HS-27A (cell line): Measurements from ENCODE around the gene NRXN3.

Experiments
- DNase-seq: peaks from one replicate; pipeline ENCODE4 v3.0.0-alpha.2; 2012; ENCODE audit warnings: low read depth, missing footprints

NRXN3 gene

GRCh38 chr14:78710963-78711362 lies 540.8 kb downstream of the NRXN3 start:
- DNase-seq = no peak

GRCh38 chr14:78713716-78714115 lies 543.5 kb downstream of the NRXN3 start:
- no peak for DNase-seq

GRCh38 chr14:78714711-78715110 lies 544.5 kb downstream of the NRXN3 start:
- DNase-seq = no peak

GRCh38 chr14:78721756-78722480 lies 551.7 kb downstream of the NRXN3 start:
- no peak for DNase-seq

GRCh38 chr14:78725086-78725485 lies 554.9 kb downstream of the NRXN3 start:
- DNase-seq = no peak

- DNase-seq = no peak
Observed at GRCh38 chr14:78737116-78737515, 566.9 kb downstream of the NRXN3 start.

- DNase-seq = no peak
Observed at GRCh38 chr14:78737601-78738000, 567.4 kb downstream of the NRXN3 start.

- no peak for DNase-seq
Observed at GRCh38 chr14:78746086-78746595, 576.0 kb downstream of the NRXN3 start.

- no peak for DNase-seq
Observed at GRCh38 chr14:78747813-78748212, 577.6 kb downstream of the NRXN3 start.

- DNase-seq = no peak
Observed at GRCh38 chr14:78752518-78753188, 582.5 kb downstream of the NRXN3 start.

GRCh38 chr14:78754059-78754458 lies 583.9 kb downstream of the NRXN3 start:
- no peak for DNase-seq

- no peak for DNase-seq
Observed at GRCh38 chr14:78758333-78758732, 588.2 kb downstream of the NRXN3 start.

- DNase-seq = no peak
Observed at GRCh38 chr14:78762331-78762730, 592.2 kb downstream of the NRXN3 start.

- DNase-seq = no peak
Observed at GRCh38 chr14:78763746-78764145, 593.6 kb downstream of the NRXN3 start.

- no peak for DNase-seq
Observed at GRCh38 chr14:78764240-78764639, 594.1 kb downstream of the NRXN3 start.

- no peak for DNase-seq
Observed at GRCh38 chr14:78764645-78765044, 594.5 kb downstream of the NRXN3 start.

- no peak for DNase-seq
Observed at GRCh38 chr14:78767436-78767835, 597.3 kb downstream of the NRXN3 start.

GRCh38 chr14:78782551-78782950 lies 612.4 kb downstream of the NRXN3 start:
- no peak for DNase-seq

- no peak for DNase-seq
Observed at GRCh38 chr14:78785265-78785664, 615.1 kb downstream of the NRXN3 start.

GRCh38 chr14:78788467-78789360 lies 618.5 kb downstream of the NRXN3 start:
- no peak for DNase-seq

GRCh38 chr14:78790271-78790670 lies 620.1 kb downstream of the NRXN3 start:
- DNase-seq = no peak

GRCh38 chr14:78798757-78799156 lies 628.6 kb downstream of the NRXN3 start:
- no peak for DNase-seq

GRCh38 chr14:78805570-78805969 lies 635.4 kb downstream of the NRXN3 start:
- no peak for DNase-seq
